Ovary (tissue), 3 donors: ENCODE measurements around the gene SLC16A3.

Source experiments
- CTCF ChIP-seq, 3 donors: fragments of 450-650 bp in 2 of 3; fragments of 200-600 bp in 1 of 3; IDR thresholded peaks; one replicate each; pipeline versions ENCODE4 v1.5.1 to v1.8.0; 2016 to 2022; ENCODE audit warnings: antibody characterized with exemption in 3 of 3, mild to moderate bottlenecking in 1 of 3
- EP300 ChIP-seq: sonication (generic); formaldehyde crosslinking; IDR thresholded peaks from one replicate; pipeline ENCODE4 v1.6.1; 2017; ENCODE audit warnings: antibody characterized with exemption
- donor health status: DM: no; HTN: no; CAD: no.

GRCh38 chr17:82194765-82195164 is 34.1 kb upstream of the SLC16A3 start:
- TF ChIP-seq EP300 (no peak), CTCF (IDR thresholded peaks at IDR 0.05) (no peak)
